Stimulated activated CD8-positive, alpha-beta memory T cell treated with anti-CD3 and anti-CD28 coated beads, Interleukin-15, amount 100 ng/mL, for 24 hours (primary cell): ENCODE data around the gene MEIS1.

Experiments
- DNase-seq: peaks from one replicate; pipeline ENCODE4 v3.0.0-alpha.2; 2020; ENCODE audit warnings: low read depth

The MEIS1 gene

DNA sequence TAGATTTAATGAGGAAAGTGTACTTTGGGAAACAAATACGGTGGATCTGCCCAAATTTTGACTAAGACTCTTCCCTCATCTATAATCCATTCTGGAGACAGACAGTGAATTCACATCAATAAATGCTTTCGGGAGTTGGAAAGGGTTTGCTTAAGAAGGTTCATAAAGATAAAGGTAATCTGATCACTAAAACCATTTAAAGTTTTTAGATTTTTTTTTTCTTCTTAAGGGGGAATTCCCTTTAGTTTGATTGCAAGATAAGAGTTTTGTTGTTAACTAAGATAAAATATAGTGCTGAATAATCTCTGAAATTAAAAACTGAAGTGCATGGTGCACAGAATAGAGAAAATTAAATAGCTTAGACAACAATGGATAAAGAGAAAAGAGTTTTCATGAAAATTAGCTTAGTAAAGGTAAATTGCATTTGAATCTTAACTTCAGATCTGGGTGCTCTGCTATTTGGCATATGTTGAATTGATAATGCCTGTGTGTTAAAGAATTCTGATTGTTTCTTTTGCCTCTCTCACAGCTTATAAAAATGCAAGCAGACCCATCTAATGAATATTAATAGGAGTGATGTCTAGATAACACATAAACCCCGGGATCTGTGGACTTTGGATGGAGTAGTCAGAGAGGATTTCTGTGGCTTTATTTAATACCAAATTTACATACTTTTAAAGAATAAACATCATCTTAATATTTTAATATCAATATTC is 100.8 kb downstream of the MEIS1 start:
- no peak for DNase-seq

DNA sequence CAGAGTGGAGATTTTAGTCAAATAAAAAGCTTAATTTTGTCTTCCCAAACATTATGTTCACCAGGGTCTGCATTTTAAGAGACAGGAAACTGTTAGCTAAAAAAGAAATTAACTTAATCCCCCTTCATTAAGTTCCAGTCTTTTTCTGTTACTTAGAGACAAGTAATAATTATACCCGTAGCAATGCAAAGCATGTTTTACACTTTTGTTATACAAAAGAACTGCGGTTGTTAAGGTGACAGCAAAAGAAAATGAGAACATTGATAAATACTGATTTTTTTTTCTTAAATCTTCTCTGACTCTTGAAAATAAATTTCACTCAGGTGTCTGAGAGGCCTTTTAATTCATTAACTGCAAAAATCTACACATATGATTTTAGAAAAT is 101.4 kb downstream of the MEIS1 start:
- DNase-seq, result no peak

- no peak for DNase-seq
Measured at GRCh38 chr2:66536997-66537396, 102.1 kb downstream of the MEIS1 start.

DNA sequence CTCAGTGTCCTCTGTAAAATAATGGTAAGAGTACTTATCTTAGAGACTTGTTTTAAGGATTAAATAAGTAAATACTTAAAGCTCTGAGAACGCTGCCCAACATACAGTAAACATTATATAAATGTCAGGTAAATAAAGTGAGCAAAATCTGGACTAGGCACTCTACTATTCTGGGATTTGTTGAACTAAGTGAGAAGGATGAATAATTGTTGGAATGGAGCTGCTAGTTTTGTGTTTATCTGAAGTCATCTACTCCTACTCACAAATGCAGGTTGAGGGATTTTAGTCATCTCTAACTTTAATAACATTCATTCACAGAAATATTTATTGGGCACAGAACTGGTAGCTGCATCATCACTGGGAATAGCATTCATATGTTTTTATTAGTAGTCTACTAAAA is 103.4 kb downstream of the MEIS1 start:
- no peak for DNase-seq

- no peak for DNase-seq
Measured at GRCh38 chr2:66539452-66539851, 104.5 kb downstream of the MEIS1 start.

DNA sequence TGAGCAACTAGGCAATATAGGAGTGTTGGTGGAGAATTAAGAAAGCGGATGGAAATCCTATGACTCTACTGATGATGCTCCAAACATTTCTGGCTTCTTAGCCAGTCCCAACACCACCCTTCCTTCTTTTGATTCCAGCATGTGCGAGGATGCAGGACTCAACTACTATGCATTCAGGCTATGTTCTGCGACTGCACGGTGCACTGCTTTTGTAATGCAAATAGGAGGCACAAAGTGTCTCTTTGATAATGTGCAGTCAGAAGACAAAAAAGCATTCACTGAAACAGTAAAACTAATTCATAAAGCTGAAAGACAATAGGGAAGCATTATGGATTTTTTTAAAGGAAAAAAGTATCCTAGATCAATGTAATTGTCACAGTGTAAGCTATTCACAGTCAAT is 106.7 kb downstream of the MEIS1 start:
- no peak for DNase-seq

DNA sequence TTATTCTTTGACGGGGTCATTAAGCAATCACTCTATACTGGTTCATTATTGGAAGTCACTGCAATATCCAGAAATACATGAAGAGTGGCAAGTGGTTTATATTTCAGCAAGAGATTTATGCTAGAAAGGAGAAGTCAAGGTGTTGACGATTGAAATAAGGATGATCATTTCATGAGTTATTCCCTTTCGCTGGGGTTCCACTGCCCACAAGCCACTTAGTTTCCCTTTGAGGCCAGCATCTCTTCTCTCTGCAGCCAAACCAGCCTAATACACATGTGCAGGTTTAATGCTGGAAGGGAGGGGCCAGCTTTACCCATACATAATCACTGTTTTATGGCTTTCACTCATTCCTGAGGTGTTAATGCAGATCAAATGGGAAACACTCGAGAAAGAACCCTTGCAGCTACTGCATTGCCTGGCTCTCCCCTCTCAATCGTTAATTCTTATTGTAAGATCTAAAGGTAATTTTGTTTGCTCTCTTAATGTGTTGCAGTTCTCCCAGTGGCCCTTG is 108.4 kb downstream of the MEIS1 start:
- no peak for DNase-seq

DNA sequence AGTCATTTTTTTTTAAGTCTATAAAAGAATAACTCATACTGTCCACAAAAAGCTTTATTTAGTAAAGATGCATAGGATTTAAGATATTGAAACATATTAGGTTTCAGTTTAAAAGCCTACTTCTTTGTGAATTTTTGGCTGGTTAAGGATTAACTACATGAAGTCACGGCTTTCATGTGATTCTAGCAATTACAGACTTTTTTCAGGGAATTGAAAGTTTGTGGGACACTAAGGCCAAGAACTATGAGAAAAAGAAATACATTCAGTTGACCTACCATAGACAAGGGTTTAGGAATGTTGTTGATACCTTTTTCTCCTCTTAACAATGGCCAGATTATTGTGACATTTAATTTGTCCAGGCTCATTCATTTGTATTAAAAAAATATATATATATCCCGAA is 109.3 kb downstream of the MEIS1 start:
- no peak for DNase-seq

GRCh38 chr2:66545258-66545657 is 110.3 kb downstream of the MEIS1 start:
- DNase-seq, result no peak

GRCh38 chr2:66547118-66547517 is 112.2 kb downstream of the MEIS1 start:
- no peak for DNase-seq

- no peak for DNase-seq
Measured at GRCh38 chr2:66547887-66548286, 113.0 kb downstream of the MEIS1 start.

- DNase-seq, result no peak
Measured at GRCh38 chr2:66548422-66548821, 113.5 kb downstream of the MEIS1 start.

DNA sequence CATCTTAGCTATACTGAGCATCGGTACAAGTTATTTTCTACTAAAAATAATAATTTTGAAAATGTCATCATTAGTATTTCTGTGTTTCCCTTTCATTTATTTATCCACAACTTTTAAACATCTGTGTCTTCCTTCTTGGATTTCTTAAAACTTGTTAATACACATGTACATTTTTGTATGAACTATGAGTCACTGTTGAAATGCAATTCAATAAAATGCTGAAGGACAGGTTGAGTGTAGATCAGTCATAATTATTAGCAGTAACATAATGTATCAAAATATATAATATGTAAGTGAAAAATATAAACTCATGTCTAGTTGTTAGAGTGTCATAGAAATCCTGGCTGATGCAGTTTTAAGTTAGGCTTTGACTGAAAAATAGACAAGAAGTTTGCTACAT is 115.9 kb downstream of the MEIS1 start:
- DNase-seq, result no peak

GRCh38 chr2:66553370-66553769 is 118.4 kb downstream of the MEIS1 start:
- DNase-seq, result no peak

DNA sequence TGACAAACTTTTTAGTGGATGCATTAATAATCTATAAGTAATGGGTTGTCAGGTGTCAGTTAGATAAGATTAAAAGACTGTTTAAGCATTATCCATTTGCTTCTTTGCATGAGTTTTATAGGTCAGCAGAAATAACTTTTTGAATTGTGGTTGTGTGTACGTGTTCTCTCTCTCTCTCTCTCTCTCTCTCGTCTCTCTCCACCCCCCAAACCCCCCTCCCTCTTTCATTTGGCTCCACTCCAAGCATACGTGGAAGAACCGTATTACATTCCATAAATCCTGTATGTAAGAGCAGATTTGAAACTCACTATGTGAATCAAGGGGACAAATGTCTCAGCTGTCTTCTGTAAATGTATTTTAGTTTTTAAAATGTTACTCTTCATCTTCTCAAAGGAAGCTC is 120.2 kb downstream of the MEIS1 start:
- no peak for DNase-seq

GRCh38 chr2:66555501-66556324 is 120.8 kb downstream of the MEIS1 start:
- DNase-seq, result no peak

DNA sequence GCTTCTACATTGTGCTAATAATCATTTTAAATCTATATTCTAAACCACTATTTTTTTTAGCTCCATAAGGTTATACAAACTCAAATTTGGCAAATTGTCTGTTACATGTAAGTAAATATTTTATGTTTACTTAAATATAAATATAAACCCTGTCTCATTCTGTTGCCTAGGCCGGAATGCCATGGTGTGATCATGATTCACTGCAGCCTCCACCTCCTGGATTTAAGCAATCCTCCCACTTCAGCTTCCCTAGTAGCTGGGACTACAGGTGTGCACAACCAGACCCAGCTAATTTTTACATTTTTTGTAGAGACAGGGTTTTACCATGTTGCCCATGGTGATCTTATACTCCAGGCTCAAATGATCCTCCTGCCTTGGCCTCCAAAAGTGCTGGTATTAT is 124.7 kb downstream of the MEIS1 start:
- no peak for DNase-seq

- no peak for DNase-seq
Measured at GRCh38 chr2:66560683-66561082, 125.8 kb downstream of the MEIS1 start.

DNA sequence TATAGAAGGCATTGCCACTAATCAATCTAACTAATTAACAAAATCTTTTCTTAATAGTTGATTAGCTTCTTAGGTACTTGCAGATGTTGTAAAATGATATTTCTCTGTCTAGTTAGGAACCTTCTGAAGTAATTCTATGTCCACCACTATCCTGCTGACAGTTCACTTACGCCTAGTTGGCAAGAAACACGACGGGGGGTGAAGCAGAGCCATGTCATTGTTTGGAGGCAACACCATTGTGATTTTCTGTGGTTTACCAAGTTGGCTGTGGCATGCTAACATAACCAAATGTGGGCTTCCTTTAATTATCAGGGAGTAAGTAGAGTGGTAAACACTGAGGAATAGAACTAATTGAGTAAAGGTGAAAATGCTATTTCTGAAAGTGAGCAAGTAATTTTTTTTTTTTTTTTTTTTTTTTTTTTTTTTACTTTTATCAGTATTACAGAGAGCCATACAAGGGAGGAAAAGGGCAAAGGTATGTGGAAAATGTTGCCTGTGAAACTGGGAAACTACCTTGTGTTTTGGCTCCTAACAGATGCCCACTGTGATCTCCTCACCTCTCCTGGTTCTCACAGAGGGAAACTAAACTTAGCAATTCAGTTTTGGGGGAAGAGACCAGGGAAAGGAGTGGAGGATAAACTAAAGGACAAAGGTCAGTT is 126.8 kb downstream of the MEIS1 start:
- no peak for DNase-seq

DNA sequence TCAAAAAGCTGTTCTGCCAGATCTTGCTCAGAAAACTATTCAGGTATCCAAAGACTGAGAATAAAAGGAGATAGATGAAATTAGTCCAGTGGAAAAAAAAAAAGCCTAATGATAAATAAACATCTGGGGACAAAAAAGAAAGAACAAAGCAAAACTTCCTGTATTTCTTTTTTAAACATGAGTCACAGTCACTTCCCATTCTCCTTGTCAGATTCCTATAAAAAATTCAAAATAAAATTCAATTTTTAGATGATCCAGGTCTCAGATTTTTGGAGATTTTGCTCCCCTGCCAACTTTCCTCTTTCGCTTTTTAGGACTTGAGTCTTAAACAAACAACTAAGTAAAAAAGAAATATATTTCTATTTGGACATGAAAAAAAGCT is 127.4 kb downstream of the MEIS1 start:
- DNase-seq, result no peak

GRCh38 chr2:66563473-66563872 is 128.5 kb downstream of the MEIS1 start:
- no peak for DNase-seq

- no peak for DNase-seq
Measured at GRCh38 chr2:66565291-66565690, 130.4 kb downstream of the MEIS1 start.
